ENCODE data around the gene TBC1D22A. TPM values are rescaled to one million over a fixed set of nuclear protein-coding genes. Genes with fewer than 3 reads are reported as not detected.

TBC1D22A gene
- total RNA-seq, 1 experiment from 2014 or later = 20.9 TPM

DNA sequence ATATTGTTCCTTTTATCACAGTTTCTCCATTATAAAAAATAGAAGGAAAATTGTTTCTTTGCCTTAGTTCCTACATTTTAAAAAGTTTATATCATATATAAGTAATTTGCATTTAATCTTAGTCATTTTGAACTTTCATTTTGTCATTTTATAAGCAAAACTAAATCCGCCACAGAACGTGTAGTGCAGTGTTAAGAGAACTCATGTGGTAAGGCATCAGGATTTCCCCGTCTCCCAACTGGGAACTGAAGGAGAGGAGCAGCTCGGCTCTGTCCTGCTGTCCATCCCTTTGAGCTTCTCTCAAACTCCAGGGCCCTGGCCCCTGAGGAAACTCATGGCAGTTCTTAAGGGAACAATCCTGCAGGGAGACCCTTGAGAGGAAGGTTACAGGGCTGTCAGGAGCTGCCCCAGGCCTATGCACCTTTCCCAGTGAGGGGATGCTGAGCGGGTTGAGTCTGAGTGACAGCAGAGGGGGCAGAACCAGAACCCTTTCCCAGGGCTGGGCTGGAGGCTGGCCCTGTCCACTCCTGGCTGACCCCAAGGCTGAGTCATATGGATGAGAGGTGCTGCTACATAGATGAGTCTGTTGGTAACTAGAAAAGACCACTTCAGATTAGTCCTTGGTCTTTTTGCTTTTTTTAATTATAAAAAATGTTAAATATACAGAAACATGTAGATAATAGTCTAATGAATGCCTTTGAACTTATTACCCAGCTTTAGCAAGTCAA, 333.1 kb downstream of the TBC1D22A start:
- Histone ChIP-seq H3K9me2 (ENCODE audit: insufficient read depth) (no peaks in the 10 kb centered on the region), H3K4me1 (ENCODE audit: control insufficient read depth in 1 of 2, insufficient read depth in 2 of 2, low read length in 2 of 2) (peaks cover 0 to 9% of the 10 kb centered on the region in 2 experiments; a peak in 1 of 4 replicates), H3K9ac (ENCODE audit: low read length) (no peak overlapping the region), H3K36me3 (ENCODE audit: control insufficient read depth in 1 of 2, insufficient read depth in 2 of 2, low read length in 2 of 2) (no peaks in the 10 kb centered on the region), H3K9me3 (ENCODE audit: control insufficient read depth in 1 of 2, insufficient read depth in 1 of 2, low read depth in 1 of 2, low read length in 2 of 2) (peaks cover 6 to 8% of the 10 kb centered on the region in 2 experiments; a peak in 2 of 4 replicates), H2AFZ (ENCODE audit: low read depth, low read length, poor library complexity, severe bottlenecking) (no peak overlapping the region), H3K79me2 (ENCODE audit: insufficient read depth, low read length) (no peaks in the 10 kb centered on the region), H4K20me1 (ENCODE audit: insufficient read depth) (no peaks in the 10 kb centered on the region), H3K27me3 (ENCODE audit: insufficient read depth, low read length) (no peaks in the 10 kb centered on the region), H3K4me3 (replicated peaks in 1 of 2; ENCODE audit: low read depth in 1 of 2, low read length in 2 of 2) (no peak overlapping the region), H3K4me2 (ENCODE audit: low read length) (no peak overlapping the region), H3K27ac (ENCODE audit: low read depth, low read length) (no peak overlapping the region)
- TF ChIP-seq CEBPB (IDR thresholded peaks at IDR 0.05; ENCODE audit: low read depth) (no peak), SRF (IDR thresholded peaks at IDR 0.05; ENCODE audit: low read depth) (no peak), POLR2A (IDR thresholded peaks at IDR 0.05; ENCODE audit: borderline replicate concordance, extremely low read depth, insufficient read depth, insufficient read length) (no peak), RAD21 (IDR thresholded peaks at IDR 0.05; ENCODE audit: low read depth) (no peak), CBX3 (IDR thresholded peaks at IDR 0.05; ENCODE audit: low read depth) (no peak), ZFX (IDR thresholded peaks at IDR 0.05) (no peak), EZH2phosphoT487 (IDR thresholded peaks at IDR 0.05; ENCODE audit: borderline replicate concordance) (no peak), YY1 (IDR thresholded peaks at IDR 0.05; ENCODE audit: extremely low read depth, insufficient replicate concordance, low read depth, low read length) (no peak), FOSL1 (IDR thresholded peaks at IDR 0.05; ENCODE audit: low read depth) (no peak)
- ChIA-PET POLR2A (no interaction called here), CTCF (no interaction called here), RAD21 (ENCODE audit: low non-redundant PET in 1 of 2, low total read pairs in 2 of 2, uncharacterized antibody in 2 of 2, unreplicated experiment in 2 of 2) (no interaction called here)
- no peak for ATAC-seq
- intact Hi-C loops (cut with micrococcal nuclease) = no loop called here
- BruUV-seq (replicated peaks) = no TSS peak
- no peak for DNase-seq (ENCODE audit: low read depth, low spot score)

GRCh38 chr22:47098121-47098520, 335.7 kb downstream of the TBC1D22A start:
- CTCF ChIA-PET = no interaction called here
- no peaks in the 10 kb centered on the region for H3K79me2 ChIP-seq (ENCODE audit: insufficient read depth, low read length)

More at GRCh38 chr22:47098121-47098520, 335.7 kb downstream of the TBC1D22A start:
- H3K4me2 ChIP-seq (ENCODE audit: low read length) = no peak overlapping the region
- H3K27me3 ChIP-seq (ENCODE audit: insufficient read depth, low read length) = no peaks in the 10 kb centered on the region
- no peaks in the 10 kb centered on the region for H3K9me2 ChIP-seq (ENCODE audit: insufficient read depth)
- H3K9me3 ChIP-seq (ENCODE audit: control insufficient read depth in 1 of 2, insufficient read depth in 1 of 2, low read depth in 1 of 2, low read length in 2 of 2) = peaks cover 3 to 8% of the 10 kb centered on the region in 2 experiments; a peak in 2 of 4 replicates
- H3K4me3 ChIP-seq (replicated peaks in 1 of 2; ENCODE audit: low read depth in 1 of 2, low read length in 2 of 2) = no peak overlapping the region
- no peak overlapping the region for H3K9ac ChIP-seq (ENCODE audit: low read length)
- ATAC-seq (no peak), DNase-seq (ENCODE audit: low read depth, low spot score) (no peak)
- H3K4me1 ChIP-seq (ENCODE audit: control insufficient read depth in 1 of 2, insufficient read depth in 2 of 2, low read length in 2 of 2) = peaks cover 0 to 9% of the 10 kb centered on the region in 2 experiments; a peak in 1 of 4 replicates
- no peaks in the 10 kb centered on the region for H4K20me1 ChIP-seq (ENCODE audit: insufficient read depth)
- no peak overlapping the region for H2AFZ ChIP-seq (ENCODE audit: low read depth, low read length, poor library complexity, severe bottlenecking)
- ChIA-PET RAD21 (ENCODE audit: low non-redundant PET in 1 of 2, low total read pairs in 2 of 2, uncharacterized antibody in 2 of 2, unreplicated experiment in 2 of 2) (no interaction called here), POLR2A (interaction anchor here (0.7 kb wide), 1 partner anchor 31 kb away, joined by 3 read pairs; no protein-coding TSS in a partner anchor)
- H3K36me3 ChIP-seq (ENCODE audit: control insufficient read depth in 1 of 2, insufficient read depth in 2 of 2, low read length in 2 of 2) = no peaks in the 10 kb centered on the region
- TF ChIP-seq SRF (IDR thresholded peaks at IDR 0.05; ENCODE audit: low read depth) = no peak
- TF ChIP-seq MAX (IDR thresholded peaks at IDR 0.05) = no peak
- no peak for TF ChIP-seq FOSL1 (IDR thresholded peaks at IDR 0.05; ENCODE audit: low read depth)
- no peak for TF ChIP-seq EZH2 (IDR thresholded peaks at IDR 0.05)
- TF ChIP-seq, protein P1, sequence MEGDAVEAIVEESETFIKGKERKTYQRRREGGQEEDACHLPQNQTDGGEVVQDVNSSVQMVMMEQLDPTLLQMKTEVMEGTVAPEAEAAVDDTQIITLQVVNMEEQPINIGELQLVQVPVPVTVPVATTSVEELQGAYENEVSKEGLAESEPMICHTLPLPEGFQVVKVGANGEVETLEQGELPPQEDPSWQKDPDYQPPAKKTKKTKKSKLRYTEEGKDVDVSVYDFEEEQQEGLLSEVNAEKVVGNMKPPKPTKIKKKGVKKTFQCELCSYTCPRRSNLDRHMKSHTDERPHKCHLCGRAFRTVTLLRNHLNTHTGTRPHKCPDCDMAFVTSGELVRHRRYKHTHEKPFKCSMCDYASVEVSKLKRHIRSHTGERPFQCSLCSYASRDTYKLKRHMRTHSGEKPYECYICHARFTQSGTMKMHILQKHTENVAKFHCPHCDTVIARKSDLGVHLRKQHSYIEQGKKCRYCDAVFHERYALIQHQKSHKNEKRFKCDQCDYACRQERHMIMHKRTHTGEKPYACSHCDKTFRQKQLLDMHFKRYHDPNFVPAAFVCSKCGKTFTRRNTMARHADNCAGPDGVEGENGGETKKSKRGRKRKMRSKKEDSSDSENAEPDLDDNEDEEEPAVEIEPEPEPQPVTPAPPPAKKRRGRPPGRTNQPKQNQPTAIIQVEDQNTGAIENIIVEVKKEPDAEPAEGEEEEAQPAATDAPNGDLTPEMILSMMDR (IDR thresholded peaks at IDR 0.05 in 2 of 3, conservative IDR thresholded peaks at IDR 0.05 in 1 of 3; ENCODE audit: borderline replicate concordance in 1 of 3, insufficient read depth in 1 of 3, low read depth in 2 of 3, low read length in 2 of 3) = no peak
- no peak for TF ChIP-seq CBX3 (IDR thresholded peaks at IDR 0.05; ENCODE audit: low read depth)
- intact Hi-C loops (cut with micrococcal nuclease) = no loop called here
- no peak overlapping the region for H3K27ac ChIP-seq (ENCODE audit: low read depth, low read length)
- BruUV-seq (replicated peaks) = no TSS peak
